Brain pericyte (primary cell): ENCODE measurements around the gene KANK3.
"Not testable (repeated sequence)": the region's sequence is repeated elsewhere in the genome, so short reads cannot be mapped to it uniquely, and the experiment has no call there.

Experiments used
- DNase-seq: peaks from one replicate; pipeline ENCODE4 v3.0.0-alpha.2; 2012; ENCODE audit warnings: low read depth, low spot score

Gene KANK3

DNA sequence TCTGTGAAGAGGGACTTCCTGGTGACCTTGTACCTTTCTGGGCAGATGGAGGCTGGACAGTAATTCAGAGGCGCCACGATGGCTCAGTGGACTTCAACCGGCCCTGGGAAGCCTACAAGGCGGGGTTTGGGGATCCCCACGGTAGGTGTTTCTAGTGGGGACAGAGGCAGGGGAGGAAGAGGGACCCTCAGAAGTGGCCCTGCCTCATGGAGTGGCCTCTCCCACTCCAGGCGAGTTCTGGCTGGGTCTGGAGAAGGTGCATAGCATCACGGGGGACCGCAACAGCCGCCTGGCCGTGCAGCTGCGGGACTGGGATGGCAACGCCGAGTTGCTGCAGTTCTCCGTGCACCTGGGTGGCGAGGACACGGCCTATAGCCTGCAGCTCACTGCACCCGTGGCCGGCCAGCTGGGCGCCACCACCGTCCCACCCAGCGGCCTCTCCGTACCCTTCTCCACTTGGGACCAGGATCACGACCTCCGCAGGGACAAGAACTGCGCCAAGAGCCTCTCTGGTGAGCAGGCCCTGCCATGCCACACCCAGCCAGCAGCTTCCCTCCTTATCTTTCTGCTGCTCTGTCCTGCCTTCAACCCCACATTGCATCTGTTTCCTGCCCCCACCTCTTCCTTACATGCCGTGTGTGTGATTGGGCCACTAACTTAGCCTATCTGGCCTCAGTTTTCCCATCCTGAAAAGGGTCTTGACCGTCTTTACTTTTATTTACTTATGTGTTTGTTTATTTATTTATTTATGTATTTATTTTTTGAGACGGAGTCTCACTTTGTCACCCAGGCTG lies 28.1 kb upstream of the KANK3 start:
- no peak for DNase-seq

DNA sequence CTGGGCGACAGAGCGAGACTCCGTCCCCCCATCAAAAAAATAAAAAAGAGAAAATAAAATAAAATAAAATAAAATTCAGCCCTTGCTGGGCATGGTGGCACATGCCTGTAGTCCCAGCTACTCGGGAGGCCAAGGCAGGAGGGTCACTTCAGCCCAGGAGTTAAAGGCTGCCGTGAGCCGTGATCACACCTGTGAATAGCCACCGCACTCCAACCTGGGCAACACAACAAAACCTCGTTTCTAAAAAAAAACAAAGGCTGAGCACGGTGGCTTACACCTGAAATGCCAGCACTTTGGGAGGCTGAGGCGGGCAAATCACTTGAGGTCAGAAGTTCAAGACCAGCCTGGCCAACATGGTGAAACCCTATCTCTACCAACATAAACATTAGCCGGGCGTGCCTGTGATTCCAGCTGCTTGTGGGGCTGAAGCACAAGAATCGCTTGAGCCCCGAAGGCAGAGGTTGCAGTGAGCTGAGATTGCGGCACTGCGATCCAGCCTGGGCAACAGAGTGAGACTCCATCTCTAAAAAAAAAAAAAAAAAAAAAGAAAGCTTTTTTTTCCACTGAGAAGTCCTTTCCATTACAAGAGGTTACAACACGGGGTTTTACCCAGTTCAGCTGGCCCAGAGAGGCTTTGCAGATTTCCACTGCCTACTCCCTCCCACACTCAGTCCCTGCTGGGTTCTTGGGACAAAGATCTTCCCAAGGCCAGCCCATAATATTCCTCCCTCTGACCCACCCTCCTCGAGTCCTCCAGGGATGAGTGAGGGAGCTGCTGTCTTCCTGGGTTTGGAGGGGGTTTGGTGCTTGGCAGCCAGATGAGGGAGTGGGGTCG lies 27.3 kb upstream of the KANK3 start:
- no peak for DNase-seq

DNA sequence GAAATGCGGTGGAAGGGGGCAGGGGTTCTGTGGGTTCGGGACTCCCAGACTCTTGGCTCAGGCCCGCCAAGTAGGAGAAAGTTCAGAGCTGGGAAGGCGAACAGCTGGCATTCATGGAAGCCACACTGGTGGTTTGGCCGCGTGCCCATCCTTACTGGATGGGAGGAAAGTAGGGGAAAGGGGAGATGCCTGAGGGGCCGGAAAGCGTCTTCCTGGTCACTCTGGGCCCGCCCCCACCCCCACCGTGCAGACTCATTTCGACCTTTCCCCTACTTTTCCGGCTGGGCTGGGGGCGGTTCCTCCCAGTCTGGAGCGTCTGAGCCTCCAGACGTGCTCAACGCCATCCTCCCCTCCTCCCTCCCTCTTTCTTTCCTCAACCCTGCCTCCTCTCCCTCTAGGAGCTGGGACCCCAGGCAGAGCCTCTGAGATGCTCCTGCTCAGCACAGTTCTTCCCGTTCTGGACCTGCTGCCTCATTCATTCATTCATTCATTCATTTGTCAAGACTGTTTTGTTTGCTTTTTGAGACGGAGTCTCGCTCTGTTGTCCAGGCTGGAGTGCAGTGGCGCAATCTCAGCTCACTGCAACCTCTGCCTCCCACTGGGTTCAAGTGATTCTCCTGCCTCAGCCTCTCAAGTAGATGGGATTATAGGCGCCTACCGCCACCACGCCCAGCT lies 24.4 kb upstream of the KANK3 start:
- DNase-seq = peak; percentile 96

DNA sequence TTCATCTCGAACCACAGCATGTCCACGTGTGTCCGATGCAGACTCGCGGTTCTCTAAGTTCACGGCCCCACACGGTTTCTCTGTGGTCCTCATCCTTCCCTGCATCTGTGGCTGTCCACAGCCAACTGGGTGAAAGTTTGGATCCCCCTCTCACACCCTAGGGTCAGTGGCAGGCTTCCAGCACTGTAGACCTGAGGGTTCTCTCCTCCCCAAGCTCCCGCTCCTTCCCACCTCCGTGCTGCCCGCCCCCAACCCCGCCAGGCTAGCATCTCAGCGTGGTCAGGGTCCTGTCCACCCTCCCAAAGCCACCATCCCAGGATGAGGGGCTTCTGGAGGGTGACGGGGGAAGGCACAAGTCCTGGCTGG lies 23.9 kb upstream of the KANK3 start:
- DNase-seq = peak; percentile 72

DNA sequence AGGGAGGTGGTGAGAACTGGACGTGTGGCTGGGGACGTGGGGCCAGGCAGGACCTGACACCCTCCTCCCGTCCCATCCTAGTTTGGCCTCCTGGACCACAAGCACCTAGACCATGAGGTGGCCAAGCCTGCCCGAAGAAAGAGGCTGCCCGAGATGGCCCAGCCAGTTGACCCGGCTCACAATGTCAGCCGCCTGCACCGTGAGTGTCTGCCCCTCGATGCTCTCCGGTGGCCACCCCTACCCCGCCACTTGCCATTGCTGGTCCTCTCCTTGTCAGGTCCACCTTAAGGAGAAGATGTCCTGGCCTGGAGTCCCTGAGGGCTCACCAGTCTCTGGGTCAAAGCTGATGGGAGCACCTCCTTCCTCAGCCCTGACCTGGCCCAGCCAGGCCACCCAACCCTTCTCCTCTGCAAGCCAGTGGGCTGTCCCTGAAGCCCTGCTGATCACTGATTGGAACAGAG lies 23.1 kb upstream of the KANK3 start:
- DNase-seq = no peak

DNA sequence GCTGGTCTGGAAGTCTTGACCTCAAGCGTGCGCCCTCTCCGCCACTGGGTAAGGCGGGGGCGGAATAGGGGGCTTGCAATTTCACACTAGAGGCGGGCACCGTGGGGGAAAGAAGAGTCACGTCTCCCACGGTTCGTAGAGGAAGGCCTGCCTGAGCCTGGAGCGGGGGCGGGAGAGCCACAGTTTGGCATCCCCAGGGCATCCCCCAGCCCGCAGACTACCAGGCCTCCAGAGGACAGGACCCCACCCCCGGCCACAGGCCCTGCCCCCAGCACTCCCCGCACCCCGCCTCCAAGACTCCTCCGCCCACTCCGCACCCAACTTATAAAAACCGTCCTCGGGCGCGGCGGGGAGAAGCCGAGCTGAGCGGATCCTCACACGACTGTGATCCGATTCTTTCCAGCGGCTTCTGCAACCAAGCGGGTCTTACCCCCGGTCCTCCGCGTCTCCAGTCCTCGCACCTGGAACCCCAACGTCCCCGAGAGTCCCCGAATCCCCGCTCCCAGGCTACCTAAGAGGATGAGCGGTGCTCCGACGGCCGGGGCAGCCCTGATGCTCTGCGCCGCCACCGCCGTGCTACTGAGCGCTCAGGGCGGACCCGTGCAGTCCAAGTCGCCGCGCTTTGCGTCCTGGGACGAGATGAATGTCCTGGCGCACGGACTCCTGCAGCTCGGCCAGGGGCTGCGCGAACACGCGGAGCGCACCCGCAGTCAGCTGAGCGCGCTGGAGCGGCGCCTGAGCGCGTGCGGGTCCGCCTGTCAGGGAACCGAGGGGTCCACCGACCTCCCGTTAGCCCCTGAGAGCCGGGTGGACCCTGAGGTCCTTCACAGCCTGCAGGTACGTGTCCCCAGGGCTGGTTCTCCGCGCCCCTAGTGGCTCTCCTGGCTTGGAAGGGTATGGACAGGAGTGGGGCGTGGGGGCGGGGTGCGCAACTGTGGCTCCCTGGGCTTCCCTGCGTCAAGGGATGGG lies 21.0 kb upstream of the KANK3 start, which contains the start of gene ANGPTL4:
Gene ANGPTL4, plus strand, starts transcription at position 353 of the 969 bp plus-strand sequence. Its CDS starts 167 bp downstream, at position 520.
- DNase-seq = no peak

DNA sequence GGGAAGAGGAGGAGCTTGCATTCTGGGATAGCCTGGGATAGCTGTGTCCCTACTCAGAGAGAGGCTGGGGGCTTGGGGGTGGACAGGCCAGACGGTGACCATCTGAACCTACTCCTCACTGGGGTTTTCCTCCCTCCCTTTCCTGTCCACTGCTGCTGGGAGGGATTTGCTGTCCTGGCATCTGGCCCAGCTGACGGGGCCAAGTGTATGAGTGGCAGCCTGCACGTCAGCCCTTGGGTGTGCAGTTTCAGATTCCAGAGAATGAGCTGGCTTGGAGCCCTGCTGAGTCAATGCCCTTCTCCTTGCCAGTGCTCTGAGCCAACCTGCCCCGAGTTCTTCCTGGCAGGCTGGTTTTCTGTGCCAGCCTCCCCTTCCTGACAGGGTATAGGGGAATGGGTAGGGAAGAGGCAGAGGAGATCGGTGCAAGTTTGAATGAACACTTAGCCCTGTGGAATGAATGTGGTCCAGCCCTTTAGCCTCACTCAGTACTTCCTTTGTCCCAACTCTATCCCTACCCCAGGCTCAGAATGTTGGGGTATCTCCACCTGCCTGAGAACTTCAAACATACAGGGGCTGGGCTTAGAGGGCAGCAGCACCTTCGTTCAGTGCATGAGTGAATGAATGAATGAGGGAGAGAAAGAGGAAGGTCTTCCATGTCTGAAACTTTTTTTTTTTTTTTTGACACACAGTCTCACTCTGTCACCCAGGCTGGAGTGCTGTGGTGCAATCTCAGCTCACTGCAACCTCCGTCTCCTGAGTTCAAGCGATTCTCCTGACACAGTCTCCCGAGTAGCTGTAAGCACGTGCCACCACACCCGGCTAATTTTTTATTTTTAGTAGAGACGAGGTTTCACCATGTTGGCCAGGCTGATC lies 19.1 kb upstream of the KANK3 start:
- peak; percentile 80 for DNase-seq

DNA sequence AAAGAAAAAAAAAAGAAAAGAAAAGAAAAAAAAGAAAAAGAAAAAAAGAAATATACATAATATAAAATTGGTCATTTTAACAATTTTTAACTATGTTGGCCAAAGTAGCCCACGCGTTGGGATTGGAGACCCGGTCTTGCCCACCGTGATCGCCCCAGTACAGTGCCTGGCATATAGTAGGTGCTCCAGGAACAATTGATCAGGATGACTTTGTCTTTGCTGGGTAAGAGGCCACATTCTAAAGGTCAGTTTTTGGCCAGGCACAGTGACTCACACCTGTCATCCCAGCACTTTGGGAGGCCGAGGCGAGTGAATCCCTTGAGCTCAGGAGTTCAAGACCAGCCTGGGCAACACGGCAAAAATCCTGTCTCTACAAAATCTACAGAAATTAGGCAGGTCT lies 17.1 kb upstream of the KANK3 start:
- no peak for DNase-seq

DNA sequence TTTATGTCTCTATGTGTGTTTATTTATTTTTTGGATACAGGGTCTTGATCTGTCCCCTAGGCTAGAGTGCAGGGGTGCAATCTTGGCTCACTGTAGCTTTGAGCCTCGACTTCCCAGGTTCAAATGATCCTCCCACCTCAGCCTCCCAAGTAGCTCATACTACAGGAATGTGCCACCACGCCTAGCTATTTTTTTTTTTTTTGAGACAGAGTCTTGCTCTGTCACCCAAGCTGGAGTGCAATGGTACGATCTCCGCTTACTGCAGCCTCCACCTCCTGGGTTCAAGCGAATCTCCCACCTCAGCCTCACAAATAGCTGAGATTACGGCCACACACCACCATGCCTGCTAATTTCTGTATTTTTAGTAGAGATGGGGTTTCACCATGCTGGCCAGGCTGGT lies 15.9 kb upstream of the KANK3 start:
- DNase-seq = no peak

DNA sequence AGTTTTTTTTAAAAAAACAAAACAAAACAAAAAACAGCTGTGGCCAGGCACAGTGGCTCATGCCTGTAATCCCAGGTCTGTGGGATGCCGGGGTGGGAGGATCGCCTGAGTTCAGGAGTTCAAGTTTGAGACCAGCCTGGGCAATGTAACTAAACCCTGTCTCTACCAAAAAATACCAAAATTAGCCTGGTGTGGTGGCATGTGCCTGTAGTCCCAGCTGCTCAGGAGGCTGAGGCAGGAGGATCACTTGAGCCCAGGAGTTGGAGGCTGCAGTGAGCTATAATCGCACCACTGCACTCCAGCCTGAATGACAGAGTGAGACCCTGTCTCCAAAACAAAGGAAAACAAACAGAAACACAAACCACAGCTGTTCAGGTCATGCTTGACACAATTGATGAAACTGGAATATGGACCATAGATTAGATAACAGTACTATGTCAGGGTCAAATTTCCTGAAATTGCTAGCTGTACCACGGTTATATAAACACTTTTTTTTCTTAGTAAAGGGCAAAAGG lies 14.0 kb upstream of the KANK3 start:
- DNase-seq = no peak

DNA sequence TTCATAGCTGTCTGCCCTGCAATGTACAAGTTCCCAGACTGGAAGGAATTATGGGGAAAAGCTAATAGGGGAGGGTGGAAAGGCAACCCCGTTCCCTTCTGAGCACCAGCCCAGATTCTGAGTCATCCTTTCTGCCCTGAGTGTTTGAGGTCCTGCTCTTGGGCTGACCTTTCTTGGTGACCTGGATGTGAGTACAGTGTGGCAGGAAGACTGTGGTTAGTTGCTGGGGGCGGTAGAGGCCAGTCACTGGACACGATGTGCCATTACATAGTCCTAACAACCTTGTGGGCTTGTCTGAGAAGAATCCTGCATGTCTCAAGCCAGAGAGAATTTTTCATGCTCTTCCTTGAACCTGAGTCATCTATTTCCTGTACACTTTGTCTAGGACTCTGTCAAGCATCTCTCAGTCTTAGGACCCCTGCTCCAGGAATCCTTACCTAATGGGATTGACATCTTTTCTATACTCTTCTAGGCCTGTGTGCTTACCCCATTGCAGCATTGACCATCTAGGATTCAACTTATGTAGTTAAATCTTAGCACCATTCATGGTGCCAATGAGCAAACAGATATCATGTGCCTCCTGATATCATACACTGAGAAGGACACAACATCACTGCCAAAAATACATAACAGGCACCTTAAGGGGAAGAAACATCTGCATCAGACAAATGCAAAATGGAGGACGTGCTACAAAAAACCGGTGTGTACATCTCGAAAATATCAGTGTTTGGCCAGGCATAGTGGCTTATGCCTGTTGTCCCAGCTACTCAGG lies 12.8 kb upstream of the KANK3 start:
- no peak for DNase-seq

DNA sequence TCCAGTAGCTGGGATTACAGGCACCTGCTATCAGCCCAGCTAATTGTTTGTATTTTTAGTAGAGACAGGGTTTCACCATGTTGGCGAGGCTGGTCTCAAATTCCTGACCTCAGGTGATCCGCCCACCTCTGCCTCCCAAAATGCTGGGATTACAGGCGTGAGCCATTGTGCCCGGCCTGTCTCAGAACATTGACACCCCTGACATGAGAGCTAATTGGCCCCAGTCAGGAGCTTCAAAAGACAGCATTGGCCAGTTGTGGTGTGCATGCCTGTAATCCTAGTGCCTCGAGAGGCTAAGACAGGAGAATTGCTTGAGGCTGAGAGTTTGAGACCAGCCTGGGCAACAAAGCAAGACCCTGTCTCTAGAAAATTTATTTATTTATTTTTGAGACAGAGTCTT lies 9.8 kb upstream of the KANK3 start:
- not testable (repeated sequence) for DNase-seq

DNA sequence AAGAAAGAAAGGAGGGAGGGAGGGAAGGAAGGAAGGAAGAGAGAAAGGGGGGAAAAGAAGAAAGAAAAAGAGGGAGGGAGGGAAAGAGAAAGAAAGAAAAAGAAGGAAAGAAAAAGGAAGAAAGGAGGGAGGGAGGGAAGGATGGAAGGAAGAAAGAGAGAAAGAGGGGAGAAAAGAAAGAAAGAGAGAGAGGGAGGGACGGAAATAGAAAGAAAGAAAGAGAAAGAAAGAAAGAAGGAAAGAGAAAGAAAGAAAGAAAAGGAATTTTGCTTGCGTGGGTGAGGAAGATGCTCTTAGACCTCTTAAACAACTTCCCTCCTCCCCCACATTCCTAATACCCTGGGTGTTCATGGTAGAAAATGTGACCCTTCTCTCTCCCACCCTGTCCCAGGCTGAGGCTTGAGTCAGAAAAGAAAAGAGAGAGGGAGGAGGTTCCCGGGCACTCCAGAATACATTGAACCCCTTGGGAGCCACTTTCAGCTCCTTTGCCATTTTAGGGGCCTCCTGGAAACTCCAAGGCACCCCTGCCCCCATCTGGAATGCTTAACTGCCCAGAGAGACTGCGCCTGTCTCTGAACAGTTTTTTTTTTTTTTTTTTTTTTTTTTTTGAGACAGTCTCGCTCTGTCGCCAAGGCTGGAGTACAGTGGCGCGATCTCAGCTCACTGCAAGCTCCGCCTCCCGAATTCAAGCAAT lies 9.2 kb upstream of the KANK3 start:
- no peak for DNase-seq

DNA sequence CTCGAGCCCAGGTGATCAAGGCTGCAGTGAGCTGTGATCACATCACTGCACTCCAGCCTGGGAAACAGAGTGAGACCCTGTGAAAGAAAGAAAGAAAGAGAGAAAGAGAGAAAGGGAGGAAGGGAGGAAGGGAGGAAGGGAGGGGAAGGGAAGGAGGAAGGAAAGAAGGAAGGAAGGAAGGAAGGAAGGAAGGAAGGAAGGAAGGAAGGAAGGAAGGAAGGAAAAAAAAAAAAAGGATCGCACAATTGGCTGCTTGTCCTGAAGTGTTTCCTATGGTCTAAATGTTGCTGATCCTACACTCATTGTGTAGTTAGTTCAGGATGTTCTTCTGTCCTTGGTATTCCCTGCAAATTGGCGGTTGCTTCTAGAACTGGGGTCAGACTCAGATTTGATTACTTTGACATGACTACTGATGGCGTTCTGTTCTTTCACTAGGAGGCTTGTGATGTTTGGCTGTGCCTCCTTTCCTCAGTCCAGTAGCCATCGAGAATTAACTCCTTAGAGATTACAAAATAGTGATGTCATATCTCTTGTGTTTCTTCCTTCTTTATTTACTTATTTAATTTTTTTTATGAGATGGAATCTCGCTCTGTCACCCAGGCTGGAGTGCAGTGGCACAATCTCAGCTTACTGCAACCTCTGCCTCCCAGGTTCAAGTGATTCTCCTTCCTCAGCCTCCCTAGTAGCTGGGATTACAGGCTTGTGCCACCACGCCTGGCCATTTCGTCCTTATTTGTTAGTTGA lies 6.7 kb upstream of the KANK3 start:
- DNase-seq = not testable (repeated sequence)

DNA sequence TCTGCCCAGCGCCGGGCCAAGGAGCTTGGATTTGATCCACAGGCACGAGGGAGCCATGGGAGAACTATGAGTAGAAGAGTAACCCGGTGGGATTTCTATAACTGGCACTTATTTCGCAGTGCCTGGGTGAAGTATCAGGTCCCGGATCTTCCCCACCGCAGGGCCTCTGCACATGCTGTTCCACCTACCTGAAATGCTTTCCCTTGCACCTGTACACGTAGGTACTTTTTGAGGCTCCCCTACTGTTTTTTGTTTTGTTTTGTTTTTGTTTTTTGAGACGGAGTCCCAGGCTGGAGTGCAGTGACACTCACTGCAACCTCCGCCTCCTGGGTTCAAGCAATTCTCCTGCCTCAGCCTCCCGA lies 402 bp upstream of the KANK3 start:
- no peak for DNase-seq

DNA sequence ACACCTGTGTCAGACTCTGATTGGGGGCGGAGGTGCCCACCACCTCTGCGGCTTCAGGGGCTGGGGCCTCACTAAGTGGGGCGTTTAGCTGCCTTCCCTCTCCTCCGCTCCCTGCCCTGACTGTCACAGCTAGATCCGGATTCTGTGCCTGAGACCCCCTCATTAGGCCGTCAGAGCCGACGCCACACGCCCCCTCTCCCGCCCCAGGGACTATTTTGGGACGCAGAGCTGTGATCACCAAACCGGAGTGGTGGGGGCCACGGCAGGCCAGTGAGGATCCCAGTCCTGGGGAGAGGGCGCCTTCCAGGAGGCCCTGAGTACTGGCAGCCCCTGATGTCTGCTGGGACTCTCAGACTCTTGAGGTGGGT lies 762 bp downstream of the KANK3 start:
- no peak for DNase-seq

DNA sequence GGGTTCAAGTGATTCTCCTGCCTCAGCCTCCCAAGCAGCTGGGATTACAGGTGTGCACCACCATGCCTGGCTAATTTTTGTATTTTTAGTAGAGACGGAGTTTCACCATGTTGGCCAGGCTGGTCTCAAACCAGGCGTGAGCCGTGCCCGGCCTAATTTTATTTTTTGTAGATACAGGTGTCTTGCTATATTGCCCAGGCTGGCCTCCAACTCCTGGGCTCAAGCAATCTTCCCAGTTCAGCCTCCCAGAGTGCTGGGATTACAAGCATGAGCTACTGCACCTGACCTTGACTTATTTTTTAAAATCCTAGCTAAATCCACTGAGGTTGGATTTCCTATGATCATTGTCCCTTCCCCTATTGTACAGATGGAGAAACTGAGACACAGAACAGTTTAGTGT lies 1.6 kb downstream of the KANK3 start:
- DNase-seq = not testable (repeated sequence)
